HG02678 (cell line): ENCODE results near the gene SH3PXD2B.
"Not testable (repeated sequence)": the region's sequence is repeated elsewhere in the genome, so short reads cannot be mapped to it uniquely, and the experiment has no call there.

ENCODE experiments used
- ATAC-seq: cut with Tn5 transposase; IDR thresholded peaks from one replicate; pipeline ENCODE4 v1.9.1; 2021; ENCODE audit warnings: mild to moderate bottlenecking, moderate library complexity; ENCODE audit not compliant: unreplicated experiment

SH3PXD2B gene

DNA sequence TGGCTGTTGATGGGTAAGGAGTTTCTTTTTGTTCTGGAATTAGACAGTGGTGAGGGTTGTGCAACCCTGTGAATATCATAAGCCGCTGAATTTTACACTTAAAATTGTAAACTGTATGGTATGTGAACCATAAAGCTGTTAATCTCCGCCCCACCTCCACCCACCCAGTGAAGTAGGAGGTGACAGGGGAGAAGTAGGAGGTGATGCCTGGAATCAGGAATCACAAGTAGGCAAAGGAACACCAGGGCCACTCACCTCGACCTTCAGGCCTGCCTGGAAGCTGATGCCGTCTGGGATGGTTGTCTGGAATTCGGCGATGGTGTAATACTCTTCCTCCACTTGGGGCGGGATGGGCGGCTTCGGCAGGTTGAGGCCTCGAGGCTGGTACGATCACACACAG lies 108.4 kb downstream of the SH3PXD2B start:
- no peak for ATAC-seq

DNA sequence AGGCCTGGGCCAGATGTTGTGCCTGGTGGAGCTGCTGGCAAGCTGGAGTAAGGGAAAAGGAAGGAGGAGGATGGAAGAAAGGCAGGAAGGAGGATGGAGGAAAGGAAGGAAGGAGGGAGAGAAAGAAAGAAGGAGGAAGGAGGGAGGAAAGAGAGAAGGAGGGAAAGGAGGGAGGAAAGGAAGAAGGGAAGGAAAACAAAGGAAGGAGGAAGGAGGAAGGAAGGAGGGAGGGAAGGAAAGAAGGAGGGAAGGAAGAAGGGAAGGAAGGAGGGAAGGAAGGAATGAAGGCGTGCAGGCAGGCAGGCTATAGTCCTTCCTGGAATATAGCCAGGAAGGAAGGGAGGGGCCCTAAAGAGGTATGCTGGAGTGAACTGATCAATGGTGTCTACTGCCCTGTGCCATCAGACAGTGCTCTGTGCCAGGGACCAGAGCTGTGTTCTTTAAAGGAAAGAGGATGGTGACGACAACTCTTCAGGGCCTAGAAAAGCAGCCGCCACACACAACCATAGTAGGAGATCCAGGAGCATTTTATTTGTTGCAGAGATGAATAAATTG lies 109.4 kb downstream of the SH3PXD2B start:
- no peak for ATAC-seq

DNA sequence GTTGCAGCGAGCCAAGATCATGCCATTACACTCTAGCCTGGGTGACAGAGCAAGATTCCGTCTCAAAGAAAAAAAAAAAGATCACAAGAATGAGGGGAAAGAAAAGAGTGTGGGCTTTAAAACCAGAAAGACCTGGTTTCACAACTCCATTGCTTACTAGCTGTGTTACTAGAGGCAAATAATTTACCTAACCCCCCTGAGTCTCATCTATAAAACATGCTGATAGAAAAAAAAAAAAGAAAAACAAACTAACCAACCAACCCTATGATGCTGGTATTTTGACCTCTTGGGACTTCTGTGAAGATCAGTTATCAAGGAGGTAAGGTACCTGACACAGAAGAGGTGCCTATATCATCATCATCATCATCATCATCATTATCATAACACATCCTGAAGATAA lies 110.6 kb downstream of the SH3PXD2B start:
- no peak for ATAC-seq

DNA sequence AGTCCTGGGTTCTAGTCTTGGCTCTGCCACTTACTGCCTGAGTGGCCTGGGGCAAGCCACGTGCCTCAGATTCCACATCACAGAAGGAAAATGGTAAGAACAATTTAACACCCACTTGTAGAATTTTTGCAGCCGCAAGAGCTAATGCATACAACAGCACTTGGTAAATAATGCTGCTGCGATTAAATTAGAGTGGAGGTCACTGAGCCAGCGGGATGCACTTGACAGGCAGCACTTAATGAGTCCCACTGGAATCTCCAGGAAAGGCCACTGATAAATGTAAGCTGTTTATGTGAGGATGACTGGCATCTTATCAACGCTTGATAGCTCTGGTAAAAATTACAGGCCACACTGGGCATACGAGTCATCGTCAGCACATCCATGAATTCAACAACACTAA lies 111.4 kb downstream of the SH3PXD2B start:
- no peak for ATAC-seq

DNA sequence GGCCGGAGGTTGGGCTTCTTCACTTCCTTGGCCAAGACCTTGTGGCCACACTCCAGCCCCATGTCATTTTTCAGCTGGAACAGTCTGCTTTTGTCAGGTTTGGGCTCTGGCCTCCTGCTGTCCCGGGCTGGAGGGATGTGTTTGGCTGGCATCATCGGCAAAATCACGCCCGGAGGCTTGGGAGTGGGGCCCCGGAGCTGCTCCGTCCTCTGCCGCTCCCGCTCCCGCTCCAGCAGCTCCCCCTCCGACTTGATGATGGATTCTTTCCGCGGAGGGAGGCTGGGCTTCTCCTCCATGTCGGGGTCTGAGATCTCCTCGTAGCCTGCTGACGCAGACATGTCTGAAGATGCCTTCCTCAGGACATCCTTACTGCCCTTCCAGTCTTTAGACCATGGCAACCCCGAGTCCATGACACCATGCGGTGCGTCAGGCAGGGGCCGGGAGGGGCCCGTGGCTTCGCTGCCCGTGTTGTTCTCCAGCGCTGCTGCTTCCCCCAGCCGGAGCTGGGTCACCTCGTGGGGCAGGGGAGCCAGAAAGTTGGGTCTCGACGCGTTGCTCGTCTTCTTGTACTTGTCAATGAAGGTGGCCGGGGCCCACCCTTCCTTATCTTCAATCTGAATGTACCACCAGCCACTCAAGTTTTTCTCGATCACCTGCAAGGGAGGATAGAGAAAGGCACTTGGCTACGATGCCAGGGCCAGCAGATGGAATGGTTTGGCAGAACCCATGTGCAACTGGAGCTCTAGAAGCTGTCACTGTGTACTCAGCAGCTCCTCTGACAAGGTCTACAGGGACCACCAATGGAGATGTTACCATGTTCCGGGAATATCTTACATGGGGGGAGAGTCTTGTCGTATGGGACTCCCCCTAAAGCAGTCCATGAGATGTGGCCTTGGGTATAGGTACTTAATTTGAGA lies 114.8 kb downstream of the SH3PXD2B start:
- no peak for ATAC-seq

DNA sequence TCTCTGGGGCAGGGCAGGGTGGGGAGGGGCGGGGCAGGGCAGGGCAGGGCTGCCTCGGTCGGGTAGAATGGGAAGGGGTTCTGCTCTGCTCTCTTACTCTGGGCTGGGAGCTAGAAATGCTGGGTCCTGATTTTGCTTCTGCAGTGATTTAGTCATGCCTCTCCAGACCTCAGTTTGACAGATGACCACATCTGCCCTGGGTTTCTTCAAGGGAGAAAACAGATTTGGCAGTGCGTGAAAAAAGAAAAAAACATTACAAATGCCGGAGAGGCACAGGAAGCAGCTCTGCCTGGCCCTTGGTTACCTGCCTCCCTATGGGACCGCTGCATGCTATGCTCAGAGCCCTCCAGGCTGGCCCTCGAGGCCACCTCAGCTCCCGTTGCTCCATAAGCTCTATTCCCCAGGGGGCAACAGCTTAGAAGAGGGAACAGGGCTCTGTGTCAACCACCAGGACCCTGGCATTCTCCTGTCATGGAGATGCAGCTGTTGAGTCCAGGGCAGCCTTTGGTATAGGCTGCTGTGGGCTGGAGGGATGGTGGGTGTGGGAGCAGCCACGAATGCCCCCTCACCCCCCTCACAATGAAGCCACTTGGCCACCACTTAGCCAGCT lies 117.5 kb downstream of the SH3PXD2B start:
- no peak for ATAC-seq

DNA sequence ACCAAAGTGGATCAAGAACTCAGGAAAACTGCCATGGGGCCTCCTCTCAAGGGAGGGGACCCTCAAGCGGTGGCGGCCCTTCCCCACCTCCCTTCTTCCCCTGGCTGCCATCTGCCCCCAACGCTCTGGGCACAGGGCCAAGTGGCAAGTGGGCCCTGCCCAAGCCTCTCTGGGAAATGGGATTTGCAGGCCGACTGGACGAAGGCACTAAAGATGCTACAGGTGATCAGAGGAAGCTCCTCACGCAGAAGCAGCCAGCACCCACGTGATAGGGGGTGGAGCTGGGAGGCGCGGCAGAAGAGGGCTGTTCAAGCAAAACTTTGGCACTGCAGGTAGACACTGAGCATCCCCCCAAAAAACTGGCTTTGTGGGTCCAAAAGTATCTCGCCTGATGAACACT lies 118.1 kb downstream of the SH3PXD2B start:
- no peak for ATAC-seq

DNA sequence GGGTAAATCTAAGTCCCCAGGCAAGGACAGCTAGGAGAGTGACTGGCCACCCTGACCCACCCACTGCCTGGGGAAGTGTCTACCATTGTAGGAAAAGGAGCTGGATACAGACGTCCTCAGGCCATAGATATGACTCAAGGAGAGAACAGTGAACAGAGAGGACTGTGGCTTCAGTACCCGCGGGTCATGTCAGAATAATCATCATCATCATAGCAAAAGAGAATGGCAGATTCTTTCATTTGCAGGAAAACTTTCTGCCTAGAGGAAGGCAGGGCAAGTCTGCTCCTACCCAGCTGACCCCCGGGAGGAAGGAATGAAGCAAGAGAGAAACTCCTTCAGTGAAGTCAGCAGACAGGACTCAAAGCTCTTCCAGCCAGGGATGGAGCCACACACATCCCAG lies 118.6 kb downstream of the SH3PXD2B start:
- ATAC-seq = no peak

DNA sequence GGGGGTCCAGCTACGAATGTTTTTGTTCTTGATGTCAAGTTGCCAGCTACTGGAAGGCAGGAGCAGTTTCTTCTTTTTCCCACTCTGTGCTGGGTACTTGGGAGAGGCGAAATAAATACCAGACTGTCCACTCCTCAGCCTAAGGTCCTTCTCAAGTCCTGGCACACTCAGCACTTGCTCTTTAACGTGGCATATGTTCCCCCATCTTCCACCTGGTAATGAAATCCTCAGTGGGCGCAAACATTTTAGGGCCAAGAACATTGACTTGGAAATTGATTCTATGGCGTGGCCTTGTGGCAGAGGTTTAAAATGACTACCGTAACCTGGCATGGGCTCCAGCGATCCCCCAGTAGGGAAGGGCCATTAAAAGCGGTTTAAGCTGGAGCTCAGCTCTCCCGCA lies 119.7 kb downstream of the SH3PXD2B start:
- no peak for ATAC-seq

DNA sequence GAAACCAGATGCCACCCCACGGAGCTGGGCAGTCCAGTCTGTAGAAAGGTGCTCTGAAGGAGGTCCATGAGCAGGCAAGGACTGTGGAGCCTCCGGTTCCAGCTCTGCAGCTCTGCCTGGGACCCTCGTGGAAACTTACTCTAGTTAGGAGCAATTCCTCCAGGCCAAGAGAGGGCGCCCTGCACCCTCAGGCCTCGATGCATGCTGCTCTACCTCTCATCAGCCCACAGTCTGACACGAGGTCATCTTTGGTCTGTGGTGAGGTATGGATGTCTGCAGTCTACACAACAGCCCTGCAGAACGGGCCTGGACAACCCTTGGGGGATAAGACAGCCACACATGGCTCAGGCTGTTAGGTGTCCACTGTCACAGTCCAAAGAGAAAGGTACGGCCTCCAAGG lies 120.1 kb downstream of the SH3PXD2B start:
- ATAC-seq = no peak

DNA sequence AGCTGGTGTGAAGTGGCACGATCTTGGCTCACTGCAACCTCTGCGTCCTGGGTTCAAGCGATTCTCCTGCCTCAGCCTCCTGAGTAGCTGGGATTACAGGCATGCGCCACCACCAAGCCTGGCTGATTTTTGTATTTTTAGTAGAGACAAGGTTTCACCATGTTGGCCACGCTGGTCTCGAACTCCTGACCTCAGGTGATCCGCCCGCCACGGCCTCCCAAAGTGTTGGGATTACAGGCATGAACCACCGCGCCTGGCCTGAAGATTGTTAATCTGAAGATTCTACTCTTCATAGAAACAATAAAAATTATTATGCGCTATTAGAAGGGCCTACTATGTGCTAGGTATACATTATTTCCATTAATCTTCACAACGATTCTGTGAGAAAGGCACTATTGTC lies 127.4 kb downstream of the SH3PXD2B start:
- ATAC-seq = not testable (repeated sequence)

DNA sequence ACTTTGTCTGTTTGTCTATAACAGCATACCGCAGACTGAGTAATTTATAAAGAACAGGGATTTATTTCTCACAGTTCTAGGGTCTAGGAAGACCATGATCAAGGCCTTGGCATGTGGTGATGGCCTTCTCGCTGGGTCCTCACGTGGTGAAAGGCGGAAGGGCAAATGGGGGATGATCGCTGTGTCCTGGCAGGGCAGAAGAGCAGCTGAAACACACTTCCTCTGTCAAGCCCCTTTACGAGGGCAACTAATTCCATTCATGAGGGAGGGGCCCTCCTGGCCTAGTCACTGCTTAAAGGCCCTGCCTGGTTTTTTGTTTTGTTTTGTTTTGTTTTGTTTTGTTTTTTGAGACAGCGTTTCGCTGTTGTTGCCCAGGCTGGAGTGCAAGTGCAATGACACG lies 128.9 kb downstream of the SH3PXD2B start:
- ATAC-seq = no peak

DNA sequence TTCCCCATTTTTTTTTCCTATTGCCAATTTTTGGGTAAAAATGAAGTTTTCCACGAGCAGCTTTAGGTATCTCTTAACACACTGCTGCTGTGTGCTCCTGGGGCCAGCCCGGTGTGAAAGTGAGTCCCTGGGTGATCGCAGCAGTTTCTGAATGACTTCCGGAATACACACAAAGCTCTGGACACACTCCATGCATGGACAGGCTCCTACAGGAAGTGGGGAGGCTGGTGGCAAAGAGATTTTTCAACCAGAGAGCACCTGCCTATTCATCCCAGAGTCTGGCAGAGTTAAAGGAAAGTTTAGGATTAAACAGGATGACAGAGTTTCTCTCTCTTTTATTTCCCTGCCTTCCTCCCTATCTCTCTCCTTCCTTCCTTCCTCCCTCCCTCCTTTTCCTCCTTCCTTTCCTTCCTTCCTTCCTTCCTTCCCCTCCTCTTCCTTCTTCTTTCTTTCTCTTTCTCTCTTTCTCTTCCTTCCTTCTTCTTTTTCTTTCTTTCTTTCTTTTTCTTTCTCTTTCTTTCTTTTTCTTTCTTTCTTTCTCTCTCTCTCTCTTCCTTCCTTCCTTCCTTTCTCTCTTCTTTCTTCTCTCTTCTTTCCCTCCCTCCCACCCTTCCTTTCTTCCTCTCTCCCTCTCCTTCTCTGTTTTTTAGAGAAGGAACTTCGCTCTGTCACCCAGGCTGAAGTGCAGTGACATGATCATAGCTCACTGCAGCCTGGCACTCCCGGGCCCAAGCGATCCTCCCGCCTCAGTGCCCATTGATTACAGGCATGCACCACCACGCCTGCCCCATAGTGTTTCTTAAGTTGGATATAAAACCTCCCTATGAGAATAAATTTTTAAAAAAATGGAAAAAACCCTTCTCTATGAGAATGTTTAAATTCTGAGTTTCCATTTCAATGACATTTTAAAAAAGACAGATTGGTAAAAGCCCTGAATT lies 132.0 kb downstream of the SH3PXD2B start:
- ATAC-seq = peak; percentile 64

DNA sequence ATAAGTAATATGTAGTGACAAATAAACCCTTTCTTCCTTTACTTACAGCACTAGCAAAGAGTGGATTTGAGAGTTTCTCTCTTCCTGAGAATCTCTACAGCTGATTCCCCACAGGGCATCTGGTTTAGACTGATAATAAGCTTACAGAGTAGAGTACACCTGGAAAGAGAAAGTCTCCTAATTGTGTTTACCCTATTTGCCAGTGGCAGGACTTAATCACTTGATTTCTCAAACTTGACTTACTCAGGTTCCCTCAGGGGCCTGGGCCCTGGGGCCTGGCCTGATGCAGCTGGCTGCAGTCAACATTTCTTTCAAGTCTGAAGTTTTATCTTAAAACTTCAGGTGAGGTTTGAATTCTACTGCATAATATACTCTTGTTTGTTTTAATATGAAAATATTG lies 132.7 kb downstream of the SH3PXD2B start:
- ATAC-seq = no peak

DNA sequence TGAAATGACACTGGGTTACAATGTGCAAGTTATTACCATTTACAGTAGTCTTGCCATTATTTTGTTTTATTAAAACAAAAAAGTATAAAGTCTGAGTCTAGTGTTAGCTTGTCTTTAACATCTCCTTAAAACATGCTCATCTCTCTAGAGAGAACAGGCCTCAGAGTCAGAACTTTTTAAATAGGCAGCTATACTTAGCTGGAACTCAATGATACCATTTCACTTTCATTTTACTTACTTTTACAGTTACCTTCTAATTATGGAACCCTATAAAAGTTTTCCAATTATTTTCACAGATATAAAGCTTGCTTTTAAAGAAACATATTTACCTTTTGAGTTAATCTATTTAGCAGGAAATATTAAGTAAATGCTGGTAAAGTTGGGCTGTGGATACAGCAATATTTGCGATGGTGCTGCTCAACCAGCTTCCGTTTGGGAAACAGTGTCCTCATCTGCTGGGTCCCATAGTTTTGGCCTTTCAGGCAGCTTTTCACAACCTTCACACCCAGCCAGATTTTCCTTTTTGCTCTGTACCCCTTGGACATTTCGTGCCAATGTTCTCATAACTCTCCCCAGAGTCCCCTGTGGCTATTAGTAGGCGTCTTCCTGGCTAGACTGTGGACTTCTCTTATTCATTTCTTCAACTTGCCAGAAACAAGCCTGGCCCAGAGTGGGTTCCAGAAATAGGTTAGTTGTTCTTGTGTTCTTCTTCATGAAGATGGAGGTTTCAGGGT lies 134.4 kb downstream of the SH3PXD2B start:
- ATAC-seq = no peak

DNA sequence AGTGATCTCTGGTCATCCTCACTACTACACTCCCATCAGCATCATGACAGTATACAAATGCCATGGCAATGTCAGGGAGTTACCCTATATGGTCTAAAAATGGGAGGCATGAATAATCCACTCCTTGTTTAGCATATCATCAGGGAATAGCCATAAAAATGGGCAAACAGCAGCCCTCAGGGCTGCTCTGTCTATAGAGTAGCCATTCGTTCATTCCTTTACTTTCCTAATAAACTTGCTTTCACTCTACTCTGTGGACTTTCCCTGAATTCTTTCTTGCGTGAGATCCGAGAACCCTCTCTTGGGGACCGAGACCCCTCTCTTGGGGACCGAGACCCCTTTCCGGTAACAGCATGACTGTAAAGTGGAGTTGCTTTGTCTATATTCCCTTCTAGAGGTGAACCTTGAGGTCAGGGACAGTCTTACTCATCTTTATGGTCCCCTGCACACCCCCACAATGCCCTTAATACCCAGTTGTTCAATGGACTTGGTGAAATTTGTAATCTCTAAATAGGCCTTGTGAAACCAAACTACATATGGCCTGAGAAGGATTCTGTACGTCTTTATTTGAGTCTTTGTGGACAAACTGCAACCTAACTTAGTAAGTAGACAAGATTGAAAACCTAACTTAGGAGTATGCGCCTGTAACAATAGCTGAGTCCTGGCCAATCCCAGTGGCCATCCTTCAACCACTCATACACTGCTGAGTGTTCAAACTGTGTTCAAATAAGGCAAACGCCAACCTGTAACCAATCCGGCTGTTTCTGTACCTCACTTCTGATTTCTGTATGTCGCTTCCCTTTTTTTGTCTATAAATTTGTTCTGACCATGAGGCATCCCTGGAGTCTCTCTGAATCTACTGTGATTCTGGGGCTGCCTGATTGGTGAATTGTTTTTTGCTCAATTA lies 138.5 kb downstream of the SH3PXD2B start:
- ATAC-seq = peak; percentile 54

DNA sequence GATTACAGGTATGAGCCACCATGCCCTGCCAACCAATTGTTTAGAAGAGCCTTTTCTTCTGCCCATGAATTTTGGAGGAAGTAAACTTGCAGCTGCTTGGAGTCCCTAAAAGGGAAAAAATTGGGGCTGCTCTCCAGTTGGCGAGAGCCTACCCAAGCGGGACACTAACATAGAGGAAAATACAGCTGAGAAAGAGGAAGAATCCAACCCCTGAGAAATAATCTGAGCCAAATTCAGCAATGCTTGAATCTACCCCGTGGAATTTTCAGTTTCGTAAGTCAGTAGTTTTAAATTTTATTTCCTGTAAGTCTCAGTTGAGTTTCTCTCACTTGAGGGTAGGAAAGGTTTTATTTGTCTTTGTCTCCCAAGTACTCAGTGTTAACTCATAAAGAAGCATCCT lies 140.4 kb downstream of the SH3PXD2B start:
- no peak for ATAC-seq

DNA sequence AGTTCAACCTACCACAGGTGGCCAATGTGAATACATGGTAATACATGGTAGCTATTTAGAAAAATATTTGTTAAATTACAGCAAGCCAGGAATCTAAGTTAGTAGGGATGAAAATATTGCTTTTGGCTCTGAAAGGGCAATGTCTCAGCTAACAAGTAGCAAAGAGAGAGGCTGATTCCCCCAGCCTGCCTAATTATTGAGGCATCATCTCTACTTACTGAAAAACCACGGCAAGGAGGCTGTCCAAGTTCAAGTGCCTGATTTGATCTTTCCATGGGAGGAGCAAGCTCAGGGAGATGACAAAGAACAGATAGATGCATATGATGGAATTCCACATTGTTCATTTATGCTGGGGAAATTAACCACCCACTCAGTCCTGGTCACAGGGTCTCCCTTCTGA lies 142.0 kb downstream of the SH3PXD2B start:
- no peak for ATAC-seq

DNA sequence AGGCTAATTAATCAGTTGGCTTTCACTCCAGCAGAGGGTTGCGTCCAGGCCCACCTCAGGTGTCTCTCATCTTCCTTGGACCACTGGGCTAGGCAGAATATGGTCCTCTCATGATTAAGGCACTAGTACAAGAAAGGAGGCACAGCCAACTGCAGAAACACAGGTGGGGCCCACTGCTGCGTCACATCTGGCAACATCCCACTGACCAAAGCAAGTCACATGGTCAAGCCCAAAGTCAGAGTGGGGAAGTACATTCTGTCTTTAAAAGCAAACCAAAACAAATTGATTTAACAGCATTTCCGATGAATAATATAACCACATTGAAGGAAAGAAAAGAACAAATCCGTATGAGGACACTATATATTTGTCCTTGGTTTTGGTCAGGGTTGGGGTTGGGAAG lies 142.7 kb downstream of the SH3PXD2B start:
- ATAC-seq = no peak
